ENCODE measurements around the gene RNF217.

RNF217 gene

GRCh38 chr6:124970763-124971162, 8.5 kb downstream of the RNF217 start:
- H3K27me3 ChIP-seq (ENCODE audit: insufficient read depth, low read depth, severe bottlenecking) = no peaks in the 10 kb centered on the region
- DNase-seq = no peak
- no peak overlapping the region for H3K4me3 ChIP-seq (ENCODE audit: low read depth, low read length)
- TF ChIP-seq CTCF (IDR thresholded peaks at IDR 0.05; ENCODE audit: low read depth, low read length) = no peak
- H3K9me3 ChIP-seq (ENCODE audit: severe bottlenecking) = no peaks in the 10 kb centered on the region
- peaks cover 46% of the 10 kb centered on the region for H3K36me3 ChIP-seq
- no peak overlapping the region for H3K27ac ChIP-seq

- peaks cover 8% of the 10 kb centered on the region for H3K9me3 ChIP-seq (ENCODE audit: severe bottlenecking)
- H3K4me3 ChIP-seq (ENCODE audit: low read depth, low read length) = no peak overlapping the region
- peaks cover 47% of the 10 kb centered on the region for H3K36me3 ChIP-seq
- no peak overlapping the region for H3K27ac ChIP-seq
- no peak for DNase-seq
- H3K27me3 ChIP-seq (ENCODE audit: insufficient read depth, low read depth, severe bottlenecking) = no peaks in the 10 kb centered on the region
- TF ChIP-seq CTCF (IDR thresholded peaks at IDR 0.05; ENCODE audit: low read depth, low read length) = no peak
These were observed 11.5 kb downstream of the RNF217 start for GRCh38 chr6:124973780-124974179.

- no peak for TF ChIP-seq CTCF (IDR thresholded peaks at IDR 0.05; ENCODE audit: low read depth, low read length)
- Histone ChIP-seq H3K4me3 (ENCODE audit: low read depth, low read length) (no peak overlapping the region), H3K27ac (no peak overlapping the region), H3K36me3 (peaks cover 50% of the 10 kb centered on the region), H3K27me3 (ENCODE audit: insufficient read depth, low read depth, severe bottlenecking) (no peaks in the 10 kb centered on the region), H3K9me3 (ENCODE audit: severe bottlenecking) (peaks cover 8% of the 10 kb centered on the region)
- DNase-seq = no peak
These were observed 12.6 kb downstream of the RNF217 start for GRCh38 chr6:124974771-124975377.

- no peak overlapping the region for H3K27ac ChIP-seq
These were observed 15.1 kb downstream of the RNF217 start for GRCh38 chr6:124977067-124977908.

GRCh38 chr6:124978451-124979293, 16.4 kb downstream of the RNF217 start:
- Histone ChIP-seq H3K4me3 (ENCODE audit: low read depth, low read length) (no peak overlapping the region), H3K27me3 (ENCODE audit: insufficient read depth, low read depth, severe bottlenecking) (no peaks in the 10 kb centered on the region), H3K9me3 (ENCODE audit: severe bottlenecking) (peaks cover 8% of the 10 kb centered on the region), H3K36me3 (peaks cover 25% of the 10 kb centered on the region), H3K27ac (no peak overlapping the region)
- TF ChIP-seq CTCF (IDR thresholded peaks at IDR 0.05; ENCODE audit: low read depth, low read length) = no peak
- DNase-seq = no peak

More at GRCh38 chr6:124977067-124977908, 15.1 kb downstream of the RNF217 start:
- TF ChIP-seq CTCF (IDR thresholded peaks at IDR 0.05; ENCODE audit: low read depth, low read length) = no peak
- Histone ChIP-seq H3K36me3 (peaks cover 38% of the 10 kb centered on the region), H3K27me3 (ENCODE audit: insufficient read depth, low read depth, severe bottlenecking) (no peaks in the 10 kb centered on the region), H3K9me3 (ENCODE audit: severe bottlenecking) (peaks cover 8% of the 10 kb centered on the region), H3K4me3 (ENCODE audit: low read depth, low read length) (no peak overlapping the region)
- no peak for DNase-seq
